Neuron (in vitro differentiated cells): ENCODE data around the gene NSD2.
A peak's percentile ranks its signal among the peaks of the same experiment; 100 is the strongest.

Source experiments
- H2AFZ ChIP-seq: one replicate; pipeline ENCODE4 v1.6.1; 2013; ENCODE audit warnings: low read depth, mild to moderate bottlenecking, inconsistent platforms, low read length, moderate library complexity
- H3K27me3 ChIP-seq: one replicate; pipeline ENCODE4 v1.6.1; 2013; ENCODE audit warnings: low read length; ENCODE audit not compliant: insufficient read depth
- H3K36me3 ChIP-seq: one replicate; pipeline ENCODE4 v1.6.1; 2013; ENCODE audit warnings: low read length; ENCODE audit not compliant: insufficient read depth
- H3K4me1 ChIP-seq: one replicate; pipeline ENCODE4 v1.6.1; 2013; ENCODE audit warnings: low read length; ENCODE audit not compliant: insufficient read depth
- H3K4me3 ChIP-seq: 2 replicates; pipeline ENCODE4 v1.5.1; 2013; ENCODE audit warnings: mild to moderate bottlenecking, low read length, moderate library complexity
- H3K9me3 ChIP-seq: one replicate; pipeline ENCODE4 v1.6.1; 2013; ENCODE audit warnings: low read length

NSD2 gene

DNA sequence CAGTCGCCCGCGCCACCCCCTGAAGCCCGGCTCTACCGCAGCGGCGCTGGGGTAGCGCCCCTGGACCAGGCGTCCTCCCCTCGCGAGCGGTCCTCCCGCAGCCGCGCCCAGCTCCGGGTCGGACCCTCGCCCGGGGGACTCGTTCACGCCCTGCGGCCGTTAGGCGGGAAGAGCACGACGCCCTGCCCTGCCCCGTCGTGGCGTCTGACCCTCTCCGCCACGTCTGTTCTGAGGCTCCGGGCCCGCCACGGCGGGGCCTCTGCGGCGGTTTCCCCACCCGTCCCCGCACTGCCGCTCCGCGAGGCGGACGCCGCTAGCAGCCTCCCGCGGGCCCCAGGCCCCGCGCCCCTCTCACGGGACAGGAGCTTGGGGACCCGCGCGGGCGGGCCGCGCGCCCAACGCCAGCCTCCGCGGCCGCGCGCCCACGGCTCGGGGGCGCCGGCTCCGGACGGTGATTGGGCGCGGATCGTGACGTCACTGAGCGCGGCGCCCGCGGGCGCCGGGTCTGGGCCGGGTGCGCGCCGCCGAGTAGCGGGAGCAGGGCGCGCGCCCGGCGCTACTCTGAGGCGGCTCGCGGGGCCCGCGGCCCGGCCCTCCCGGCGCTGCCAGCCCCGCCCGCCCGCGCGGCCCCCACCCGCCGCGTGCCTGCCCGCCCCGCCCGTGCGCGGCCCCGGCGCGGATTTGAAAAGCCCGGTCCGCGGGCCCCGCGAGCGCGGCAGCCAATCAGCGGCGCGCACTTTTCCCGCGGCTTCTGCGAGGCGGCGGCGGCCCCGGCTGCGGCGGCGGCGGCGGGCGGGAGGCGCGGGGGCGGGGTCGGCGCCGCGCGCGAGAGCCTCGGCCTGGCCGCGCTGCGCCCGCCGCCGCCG is at the start of gene NSD2:
Gene NSD2, plus strand, starts transcription at position 816 of the 866 bp plus-strand sequence. CDS start 29,262 bp downstream, outside the sequence.
- no peaks in the 10 kb centered on the region for H3K9me3 ChIP-seq
- H3K4me3 ChIP-seq: peak within 1 kb of the TSS; percentile 86
- peaks cover 45% of the 10 kb centered on the region for H3K4me1 ChIP-seq
- H2AFZ ChIP-seq: peak within 1 kb of the TSS; percentile 58
- no peaks in the 10 kb centered on the region for H3K27me3 ChIP-seq
- no peaks in the 10 kb centered on the region for H3K36me3 ChIP-seq

DNA sequence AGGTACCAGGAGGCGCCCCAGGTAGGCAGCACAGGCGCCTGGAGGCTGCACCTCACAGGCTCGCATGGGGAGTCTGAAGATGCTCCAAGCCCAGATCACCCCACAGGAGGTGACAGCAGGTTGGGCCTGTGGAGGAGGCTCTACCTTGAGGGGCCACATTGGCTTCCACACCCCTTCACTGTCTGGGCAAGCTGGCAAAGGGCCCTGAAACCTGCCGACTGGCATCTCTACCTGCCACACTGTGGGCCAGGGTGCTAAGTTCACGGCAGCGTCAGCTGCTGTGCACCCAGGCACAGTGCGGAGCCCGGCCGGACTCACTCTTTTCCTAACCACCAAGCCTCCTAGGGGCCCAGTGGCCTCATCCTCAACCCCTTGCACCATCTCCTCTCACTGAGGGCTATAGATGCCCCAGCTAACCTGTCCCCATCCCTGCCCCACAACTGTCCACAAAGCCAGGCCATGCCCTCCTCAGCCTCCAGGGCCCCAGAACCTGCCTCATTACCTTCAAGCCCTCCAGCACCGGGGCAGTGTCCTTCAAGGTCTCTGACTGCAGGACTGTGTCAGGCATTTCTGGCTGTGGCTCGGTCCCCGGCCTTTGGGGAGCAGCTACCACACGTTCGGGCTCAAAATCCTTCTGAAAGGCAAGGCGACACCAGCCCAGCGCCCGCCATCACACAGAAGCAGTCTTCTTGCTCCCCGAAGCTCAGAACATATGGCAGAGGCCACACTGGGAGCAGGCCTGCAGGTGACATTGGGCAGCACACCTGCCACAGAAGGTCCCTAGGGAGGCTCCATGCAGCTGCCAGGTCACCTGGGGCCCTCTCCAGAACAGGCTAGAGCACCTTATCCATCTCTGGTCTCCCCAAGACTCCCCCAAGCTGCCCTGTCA is 49.3 kb upstream of the NSD2 start:
- no peaks in the 10 kb centered on the region for H3K9me3 ChIP-seq
- H3K4me1 ChIP-seq: no peaks in the 10 kb centered on the region
- H3K36me3 ChIP-seq: peaks cover 82% of the 10 kb centered on the region
- no peaks in the 10 kb centered on the region for H3K27me3 ChIP-seq
- H3K4me3 ChIP-seq: no peak overlapping the region
- H2AFZ ChIP-seq: no peak overlapping the region

DNA sequence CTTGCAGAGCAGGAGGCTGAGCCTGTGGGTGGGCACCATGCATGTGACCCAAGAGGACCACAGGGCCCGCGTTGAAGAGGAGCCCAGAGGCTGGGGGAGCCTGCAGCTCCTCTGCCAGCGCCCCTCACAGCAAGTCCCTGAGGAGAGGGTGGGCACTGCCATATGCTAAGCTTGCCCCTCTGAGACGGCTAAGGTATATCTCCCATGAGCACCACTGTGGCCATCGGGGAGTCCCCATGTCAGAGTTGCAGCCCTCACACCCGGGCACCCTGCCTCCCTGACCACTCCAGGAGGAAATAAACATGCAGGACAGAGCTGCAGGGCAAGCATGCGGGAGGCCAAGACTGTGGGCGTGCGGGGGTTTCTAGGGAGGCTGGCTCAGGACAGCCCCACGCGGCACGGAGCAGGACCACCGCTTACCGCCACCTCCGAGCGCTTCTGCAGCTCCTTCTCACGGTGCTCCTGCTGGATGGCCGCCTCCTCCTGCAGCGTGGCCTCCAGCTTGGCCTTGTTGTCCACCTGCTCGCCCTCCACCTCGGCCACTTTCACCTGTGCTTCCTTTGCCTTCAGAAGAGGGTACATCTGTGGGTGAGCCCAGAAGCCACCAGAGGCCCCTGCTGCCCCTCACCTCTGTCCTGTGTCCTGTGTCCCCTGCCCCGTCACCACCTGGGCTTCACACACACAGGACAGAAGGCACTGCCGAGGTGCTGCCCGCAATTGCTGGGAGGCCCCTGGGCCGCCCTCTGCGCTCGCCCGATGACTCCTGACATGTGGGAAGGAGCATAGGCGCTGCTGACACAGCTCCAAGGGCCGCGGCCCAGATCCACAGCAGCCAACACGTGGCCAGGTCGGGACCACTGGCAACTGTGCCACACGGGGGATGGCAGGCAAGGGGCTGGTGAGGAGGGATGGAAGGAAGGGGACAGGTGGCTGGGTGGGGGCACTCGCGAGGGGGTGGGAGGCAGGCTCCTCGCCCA is 48.3 kb upstream of the NSD2 start:
- H3K27me3 ChIP-seq: no peaks in the 10 kb centered on the region
- no peaks in the 10 kb centered on the region for H3K4me1 ChIP-seq
- peaks cover 75% of the 10 kb centered on the region for H3K36me3 ChIP-seq
- no peak overlapping the region for H3K4me3 ChIP-seq
- no peaks in the 10 kb centered on the region for H3K9me3 ChIP-seq
- H2AFZ ChIP-seq: no peak overlapping the region

- Histone ChIP-seq H3K27me3 (no peaks in the 10 kb centered on the region), H3K36me3 (peaks cover 71% of the 10 kb centered on the region)
These were observed 47.7 kb upstream of the NSD2 start for GRCh38 chr4:1823545-1823932.

GRCh38 chr4:1824746-1825145 is 46.4 kb upstream of the NSD2 start:
- peaks cover 64% of the 10 kb centered on the region for H3K36me3 ChIP-seq
- H3K9me3 ChIP-seq: peaks cover 4% of the 10 kb centered on the region
- H3K27me3 ChIP-seq: no peaks in the 10 kb centered on the region
- H3K4me3 ChIP-seq: no peak overlapping the region
- H3K4me1 ChIP-seq: no peaks in the 10 kb centered on the region
- H2AFZ ChIP-seq: no peak overlapping the region

More at GRCh38 chr4:1823545-1823932, 47.7 kb upstream of the NSD2 start:
- Histone ChIP-seq H3K4me3 (no peak overlapping the region), H3K9me3 (no peaks in the 10 kb centered on the region), H2AFZ (no peak overlapping the region), H3K4me1 (no peaks in the 10 kb centered on the region)

- H3K9me3 ChIP-seq: peaks cover 7% of the 10 kb centered on the region
- peaks cover 65% of the 10 kb centered on the region for H3K36me3 ChIP-seq
- no peaks in the 10 kb centered on the region for H3K4me1 ChIP-seq
- H2AFZ ChIP-seq: no peak overlapping the region
- no peak overlapping the region for H3K4me3 ChIP-seq
- no peaks in the 10 kb centered on the region for H3K27me3 ChIP-seq
These were observed 45.9 kb upstream of the NSD2 start for GRCh38 chr4:1825326-1825725.

- peaks cover 75% of the 10 kb centered on the region for H3K36me3 ChIP-seq
- no peaks in the 10 kb centered on the region for H3K27me3 ChIP-seq
- no peak overlapping the region for H3K4me3 ChIP-seq
- no peak overlapping the region for H2AFZ ChIP-seq
- peaks cover 4% of the 10 kb centered on the region for H3K4me1 ChIP-seq
- H3K9me3 ChIP-seq: peaks cover 13% of the 10 kb centered on the region
These were observed 44.5 kb upstream of the NSD2 start for GRCh38 chr4:1826531-1827350.

DNA sequence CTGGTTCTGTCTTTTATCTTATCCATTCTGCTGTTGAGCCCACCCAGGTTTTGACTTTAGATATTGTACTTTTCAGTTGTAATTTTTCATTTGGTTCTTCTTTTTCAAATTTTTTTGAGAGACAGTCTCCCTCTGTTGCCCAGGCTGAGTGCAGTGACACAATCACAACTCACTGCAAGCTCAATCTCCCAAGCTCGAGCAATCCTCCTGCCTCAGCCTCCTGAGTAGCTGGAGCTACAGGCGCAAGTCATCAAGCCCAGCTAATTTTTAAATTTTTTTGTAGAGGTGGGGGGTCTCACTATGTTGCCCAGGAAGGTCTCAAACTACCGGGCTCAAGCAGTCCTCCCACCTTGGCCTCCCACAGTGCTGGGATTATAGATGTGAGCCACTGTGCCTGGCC is 41.0 kb upstream of the NSD2 start:
- H3K4me3 ChIP-seq: no peak overlapping the region
- H2AFZ ChIP-seq: no peak overlapping the region
- no peaks in the 10 kb centered on the region for H3K27me3 ChIP-seq
- peaks cover 70% of the 10 kb centered on the region for H3K36me3 ChIP-seq
- H3K9me3 ChIP-seq: peaks cover 13% of the 10 kb centered on the region
- H3K4me1 ChIP-seq: peaks cover 5% of the 10 kb centered on the region

DNA sequence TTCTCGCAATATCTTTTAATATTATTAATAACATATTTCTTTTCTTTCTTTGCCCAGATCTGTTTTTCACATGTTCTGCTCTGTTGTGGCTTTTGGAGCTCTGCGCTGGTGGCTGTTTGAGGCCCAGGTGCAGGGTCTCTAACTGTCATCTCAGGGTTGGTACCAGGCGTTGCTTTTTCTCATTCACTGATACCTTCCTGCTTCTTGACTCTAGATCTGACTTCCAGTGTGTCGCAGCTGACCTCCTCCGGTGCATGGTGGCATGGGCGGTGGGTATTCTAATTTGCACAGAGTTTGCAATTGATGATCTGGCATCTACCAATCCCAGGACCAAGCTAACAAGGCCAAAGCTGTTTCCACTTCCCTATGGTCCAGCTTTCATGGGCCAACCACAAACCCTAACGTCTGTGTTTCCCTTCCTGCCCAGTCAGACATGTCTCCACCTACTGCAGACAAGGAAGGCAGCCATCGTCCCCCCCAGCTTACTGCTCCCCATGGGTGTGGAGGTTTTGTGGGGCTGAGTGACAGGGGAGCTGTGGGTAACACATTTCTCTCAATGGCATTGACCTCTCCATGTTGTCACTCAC is 40.5 kb upstream of the NSD2 start:
- Histone ChIP-seq H3K36me3 (peaks cover 69% of the 10 kb centered on the region), H3K4me3 (no peak overlapping the region), H3K27me3 (no peaks in the 10 kb centered on the region), H3K9me3 (peaks cover 13% of the 10 kb centered on the region), H2AFZ (no peak overlapping the region), H3K4me1 (peaks cover 5% of the 10 kb centered on the region)

DNA sequence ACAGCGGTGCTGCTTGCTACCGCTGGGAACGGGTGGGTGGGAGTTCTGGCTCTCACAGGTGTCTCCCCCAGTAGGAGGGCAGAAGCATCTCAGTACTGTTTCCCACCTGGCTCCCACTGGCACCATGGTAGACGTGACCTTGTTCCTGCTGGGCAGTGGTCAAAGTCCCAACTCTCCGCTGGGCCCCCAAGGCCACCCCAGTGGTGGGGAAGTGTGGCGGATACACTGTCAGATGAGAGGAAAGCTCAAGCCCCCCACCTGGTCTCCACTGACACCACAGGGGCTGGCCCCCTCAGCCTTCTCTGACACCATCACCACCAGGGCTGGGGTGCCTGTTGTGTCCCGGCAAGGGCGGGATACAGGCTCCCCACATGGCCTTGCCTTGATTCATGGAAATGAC is 39.9 kb upstream of the NSD2 start:
- no peak overlapping the region for H2AFZ ChIP-seq
- H3K4me3 ChIP-seq: no peak overlapping the region
- H3K36me3 ChIP-seq: peaks cover 68% of the 10 kb centered on the region
- H3K27me3 ChIP-seq: no peaks in the 10 kb centered on the region
- peaks cover 5% of the 10 kb centered on the region for H3K4me1 ChIP-seq
- peaks cover 13% of the 10 kb centered on the region for H3K9me3 ChIP-seq

GRCh38 chr4:1832690-1833089 is 38.5 kb upstream of the NSD2 start:
- peaks cover 13% of the 10 kb centered on the region for H3K9me3 ChIP-seq
- H3K36me3 ChIP-seq: peaks cover 68% of the 10 kb centered on the region
- no peak overlapping the region for H2AFZ ChIP-seq
- no peaks in the 10 kb centered on the region for H3K27me3 ChIP-seq
- peaks cover 5% of the 10 kb centered on the region for H3K4me1 ChIP-seq
- no peak overlapping the region for H3K4me3 ChIP-seq
